ENCODE measurements around the gene RPL7A.

The RPL7A gene

GRCh38 chr9:133357656-133358055 lies 9.6 kb downstream of the RPL7A start:
- WGBS (ENCODE audit: insufficient coverage): over 99% methylated on average over 14 of the region's 14 CpGs
- Histone ChIP-seq H3K27me3 (replicated peaks in 2 of 5; ENCODE audit: control insufficient read depth in 4 of 5, insufficient read depth in 5 of 5, low read length in 4 of 5) (no peaks in the 10 kb centered on the region), H3K9me3 (ENCODE audit: control extremely low read depth in 1 of 5, control insufficient read depth in 4 of 5, insufficient read depth in 2 of 5, low read depth in 1 of 5, low read length in 4 of 5) (no peaks in the 10 kb centered on the region), H3K4me3 (ENCODE audit: control insufficient read depth in 1 of 7, extremely low read depth in 1 of 7, insufficient read depth in 4 of 7, low read depth in 2 of 7, low read length in 6 of 7) (peak overlapping the region in 1 of 7 experiments; percentile 86), H3K36me3 (ENCODE audit: control insufficient read depth in 4 of 4, insufficient read depth in 4 of 4, low read length in 3 of 4) (peaks cover 7 to 55% (median 34%) of the 10 kb centered on the region in 4 experiments), H3K27ac (ENCODE audit: insufficient read depth in 1 of 2, low read depth in 1 of 2, low read length in 2 of 2, poor library complexity in 1 of 2, severe bottlenecking in 2 of 2) (no peak overlapping the region), H3K4me1 (ENCODE audit: control extremely low read depth in 1 of 4, control insufficient read depth in 4 of 4, insufficient read depth in 4 of 4, low read length in 3 of 4) (peaks cover 3 to 22% (median 21%) of the 10 kb centered on the region in 4 experiments)
- DNase-seq: no peak
- ChIA-PET CTCF (interaction anchor here (0.7 to 7.2 kb wide), 9 partner anchors 9 to 331 kb away, joined by 3 to 75 read pairs (median 4); no protein-coding TSS in a partner anchor), POLR2A (no interaction called here)

GRCh38 chr9:133359399-133360175 lies 11.6 kb downstream of the RPL7A start:
- Histone ChIP-seq H3K36me3 (ENCODE audit: control insufficient read depth in 4 of 4, insufficient read depth in 4 of 4, low read length in 3 of 4) (peaks cover 7 to 59% (median 45%) of the 10 kb centered on the region in 4 experiments), H3K9me3 (ENCODE audit: control extremely low read depth in 1 of 5, control insufficient read depth in 4 of 5, insufficient read depth in 2 of 5, low read depth in 1 of 5, low read length in 4 of 5) (no peaks in the 10 kb centered on the region), H3K27me3 (replicated peaks in 2 of 5; ENCODE audit: control insufficient read depth in 4 of 5, insufficient read depth in 5 of 5, low read length in 4 of 5) (no peaks in the 10 kb centered on the region), H3K4me3 (ENCODE audit: control insufficient read depth in 1 of 7, extremely low read depth in 1 of 7, insufficient read depth in 4 of 7, low read depth in 2 of 7, low read length in 6 of 7) (no peak overlapping the region), H3K4me1 (ENCODE audit: control extremely low read depth in 1 of 4, control insufficient read depth in 4 of 4, insufficient read depth in 4 of 4, low read length in 3 of 4) (peaks cover 3 to 22% (median 21%) of the 10 kb centered on the region in 4 experiments), H3K27ac (ENCODE audit: insufficient read depth in 1 of 2, low read depth in 1 of 2, low read length in 2 of 2, poor library complexity in 1 of 2, severe bottlenecking in 2 of 2) (no peak overlapping the region)
- POLR2A ChIA-PET: interaction anchor here (0.5 to 2.2 kb wide), 3 partner anchors 12 to 16 kb away, joined by 3 to 7 read pairs (median 7); partner anchors contain the start of genes MED22, RPL7A and SURF4
- CTCF ChIA-PET: interaction anchor here (0.7 to 7.2 kb wide), 10 partner anchors 8 to 182 kb away, joined by 3 to 75 read pairs (median 3); no protein-coding TSS in a partner anchor
- DNase-seq: peak; percentile 25 to 63 (median 58)
- 89% methylated on average over 15 of the region's 20 CpGs for WGBS (ENCODE audit: insufficient coverage)

GRCh38 chr9:133360400-133361393 lies 12.7 kb downstream of the RPL7A start:
- Histone ChIP-seq H3K27me3 (replicated peaks in 2 of 5; ENCODE audit: control insufficient read depth in 4 of 5, insufficient read depth in 5 of 5, low read length in 4 of 5) (no peaks in the 10 kb centered on the region), H3K4me1 (ENCODE audit: control extremely low read depth in 1 of 4, control insufficient read depth in 4 of 4, insufficient read depth in 4 of 4, low read length in 3 of 4) (peaks cover 0 to 13% (median 11%) of the 10 kb centered on the region in 4 experiments), H3K27ac (ENCODE audit: insufficient read depth in 1 of 2, low read depth in 1 of 2, low read length in 2 of 2, poor library complexity in 1 of 2, severe bottlenecking in 2 of 2) (no peak overlapping the region), H3K9me3 (ENCODE audit: control extremely low read depth in 1 of 5, control insufficient read depth in 4 of 5, insufficient read depth in 2 of 5, low read depth in 1 of 5, low read length in 4 of 5) (no peaks in the 10 kb centered on the region), H3K4me3 (ENCODE audit: control insufficient read depth in 1 of 7, extremely low read depth in 1 of 7, insufficient read depth in 4 of 7, low read depth in 2 of 7, low read length in 6 of 7) (no peak overlapping the region), H3K36me3 (ENCODE audit: control insufficient read depth in 4 of 4, insufficient read depth in 4 of 4, low read length in 3 of 4) (peaks cover 9 to 69% (median 53%) of the 10 kb centered on the region in 4 experiments)
- POLR2A ChIA-PET: interaction anchor here (1.8 to 2.2 kb wide), 2 partner anchors 11 to 13 kb away, joined by 7 read pairs; partner anchors contain the start of genes MED22 and RPL7A
- WGBS (ENCODE audit: insufficient coverage): 92% methylated on average over 21 of the region's 21 CpGs
- CTCF ChIA-PET: interaction anchor here (0.7 to 7.2 kb wide), 7 partner anchors 9 to 183 kb away, joined by 3 to 75 read pairs (median 3); no protein-coding TSS in a partner anchor
- DNase-seq: no peak

GRCh38 chr9:133361507-133362092 lies 13.6 kb downstream of the RPL7A start:
- CTCF ChIA-PET: interaction anchor here (1.0 to 7.2 kb wide), 3 partner anchors 10 to 11 kb away, joined by 6 to 75 read pairs (median 16); no protein-coding TSS in a partner anchor
- no peak for DNase-seq
- no peak overlapping the region for H3K4me3 ChIP-seq (ENCODE audit: control insufficient read depth in 1 of 7, extremely low read depth in 1 of 7, insufficient read depth in 4 of 7, low read depth in 2 of 7, low read length in 6 of 7)
- peaks cover 14 to 78% (median 62%) of the 10 kb centered on the region in 4 experiments for H3K36me3 ChIP-seq (ENCODE audit: control insufficient read depth in 4 of 4, insufficient read depth in 4 of 4, low read length in 3 of 4)
- peaks cover 0 to 9% (median 9%) of the 10 kb centered on the region in 4 experiments for H3K4me1 ChIP-seq (ENCODE audit: control extremely low read depth in 1 of 4, control insufficient read depth in 4 of 4, insufficient read depth in 4 of 4, low read length in 3 of 4)
- no peak overlapping the region for H3K27ac ChIP-seq (ENCODE audit: insufficient read depth in 1 of 2, low read depth in 1 of 2, low read length in 2 of 2, poor library complexity in 1 of 2, severe bottlenecking in 2 of 2)
- no peaks in the 10 kb centered on the region for H3K9me3 ChIP-seq (ENCODE audit: control extremely low read depth in 1 of 5, control insufficient read depth in 4 of 5, insufficient read depth in 2 of 5, low read depth in 1 of 5, low read length in 4 of 5)
- POLR2A ChIA-PET: no interaction called here
- WGBS (ENCODE audit: insufficient coverage): 98% methylated on average over 12 of the region's 13 CpGs
- no peaks in the 10 kb centered on the region for H3K27me3 ChIP-seq (replicated peaks in 2 of 5; ENCODE audit: control insufficient read depth in 4 of 5, insufficient read depth in 5 of 5, low read length in 4 of 5)

GRCh38 chr9:133362359-133363044 lies 14.5 kb downstream of the RPL7A start:
- POLR2A ChIA-PET: interaction anchor here (1.0 to 1.5 kb wide), 3 partner anchors 10 to 13 kb away, joined by 3 to 5 read pairs (median 3); partner anchors contain the start of genes STKLD1 and SURF4
- no peak for DNase-seq
- Histone ChIP-seq H3K36me3 (ENCODE audit: control insufficient read depth in 4 of 4, insufficient read depth in 4 of 4, low read length in 3 of 4) (peaks cover 18 to 86% (median 67%) of the 10 kb centered on the region in 4 experiments), H3K27ac (ENCODE audit: insufficient read depth in 1 of 2, low read depth in 1 of 2, low read length in 2 of 2, poor library complexity in 1 of 2, severe bottlenecking in 2 of 2) (no peak overlapping the region), H3K27me3 (replicated peaks in 2 of 5; ENCODE audit: control insufficient read depth in 4 of 5, insufficient read depth in 5 of 5, low read length in 4 of 5) (no peaks in the 10 kb centered on the region), H3K9me3 (ENCODE audit: control extremely low read depth in 1 of 5, control insufficient read depth in 4 of 5, insufficient read depth in 2 of 5, low read depth in 1 of 5, low read length in 4 of 5) (no peaks in the 10 kb centered on the region), H3K4me3 (ENCODE audit: control insufficient read depth in 1 of 7, extremely low read depth in 1 of 7, insufficient read depth in 4 of 7, low read depth in 2 of 7, low read length in 6 of 7) (no peak overlapping the region), H3K4me1 (ENCODE audit: control extremely low read depth in 1 of 4, control insufficient read depth in 4 of 4, insufficient read depth in 4 of 4, low read length in 3 of 4) (peaks cover 0 to 2% (median under 1%) of the 10 kb centered on the region in 4 experiments)
- WGBS (ENCODE audit: insufficient coverage): 99% methylated on average over 14 of the region's 15 CpGs
- CTCF ChIA-PET: interaction anchor here (0.8 to 2.9 kb wide), 2 partner anchors 10 to 124 kb away, joined by 3 to 16 read pairs; no protein-coding TSS in a partner anchor

- Histone ChIP-seq H3K9me3 (ENCODE audit: control extremely low read depth in 1 of 5, control insufficient read depth in 4 of 5, insufficient read depth in 2 of 5, low read depth in 1 of 5, low read length in 4 of 5) (no peaks in the 10 kb centered on the region), H3K27ac (ENCODE audit: insufficient read depth in 1 of 2, low read depth in 1 of 2, low read length in 2 of 2, poor library complexity in 1 of 2, severe bottlenecking in 2 of 2) (no peak overlapping the region), H3K4me1 (ENCODE audit: control extremely low read depth in 1 of 4, control insufficient read depth in 4 of 4, insufficient read depth in 4 of 4, low read length in 3 of 4) (peaks cover 0 to 13% (median 10%) of the 10 kb centered on the region in 4 experiments), H3K36me3 (ENCODE audit: control insufficient read depth in 4 of 4, insufficient read depth in 4 of 4, low read length in 3 of 4) (peaks cover 19 to 96% (median 62%) of the 10 kb centered on the region in 4 experiments), H3K4me3 (ENCODE audit: control insufficient read depth in 1 of 7, extremely low read depth in 1 of 7, insufficient read depth in 4 of 7, low read depth in 2 of 7, low read length in 6 of 7) (no peak overlapping the region), H3K27me3 (replicated peaks in 2 of 5; ENCODE audit: control insufficient read depth in 4 of 5, insufficient read depth in 5 of 5, low read length in 4 of 5) (no peaks in the 10 kb centered on the region)
- POLR2A ChIA-PET: interaction anchor here (1.3 kb wide), 1 partner anchor 8 kb away, joined by 4 read pairs; no protein-coding TSS in a partner anchor
- no peak for DNase-seq
- WGBS (ENCODE audit: insufficient coverage): 98% methylated on average over 10 of the region's 11 CpGs
- CTCF ChIA-PET: interaction anchor here (1.0 to 1.9 kb wide), 5 partner anchors 9 to 121 kb away, joined by 3 to 7 read pairs (median 3); partner anchors contain the start of genes SURF1 and SURF2
Observed at GRCh38 chr9:133366435-133366834, 18.4 kb downstream of the RPL7A start.
